ENCODE results near the gene MKRN2.

MKRN2 gene

GRCh38 chr3:12544652-12545472 lies 12.0 kb upstream of the MKRN2 start:
- no peak for TF ChIP-seq TEAD4 (IDR thresholded peaks at IDR 0.05)
- 0 out of 2 replicates have a peak, but pooled peaks have one; percentile 29 for TF ChIP-seq TAF1 (IDR thresholded peaks at IDR 0.05; ENCODE audit: low read depth)

- TF ChIP-seq EP300 (IDR thresholded peaks at IDR 0.05; ENCODE audit: borderline replicate concordance) (no peak), TEAD4 (IDR thresholded peaks at IDR 0.05) (peak; percentile 63; the same call in 1 of the 2 replicates), MAX (IDR thresholded peaks at IDR 0.05) (no peak; the same call in 1 of the 2 replicates), RAD21 (IDR thresholded peaks at IDR 0.05; ENCODE audit: low read depth) (no peak), YY1 (IDR thresholded peaks at IDR 0.05; ENCODE audit: low read depth) (no peak), USF1 (IDR thresholded peaks at IDR 0.05) (no peak), TCF12 (IDR thresholded peaks at IDR 0.05; ENCODE audit: low read depth) (no peak), CREB1 (IDR thresholded peaks at IDR 0.05; ENCODE audit: low read depth) (peak; percentile 58), NFIC (IDR thresholded peaks at IDR 0.05) (no peak), EGR1 (IDR thresholded peaks at IDR 0.05) (no peak), ZBTB7A (IDR thresholded peaks at IDR 0.05; ENCODE audit: low read depth) (no peak), REST (IDR thresholded peaks at IDR 0.05; ENCODE audit: low read depth) (no peak)
Observed at GRCh38 chr3:12545473-12545791, 11.5 kb upstream of the MKRN2 start, which contains the start of gene MKRN2OS. Gene MKRN2OS, minus strand, starts transcription at chr3:12545499. Its CDS starts 35 bp downstream, at chr3:12545464.

GRCh38 chr3:12549971-12550760 lies 6.7 kb upstream of the MKRN2 start:
- TF ChIP-seq EP300 (IDR thresholded peaks at IDR 0.05; ENCODE audit: borderline replicate concordance), result no peak
- TF ChIP-seq EGR1 (IDR thresholded peaks at IDR 0.05), result no peak
- TF ChIP-seq TCF12 (IDR thresholded peaks at IDR 0.05; ENCODE audit: low read depth), result no peak
- no peak for TF ChIP-seq FOXM1 (IDR thresholded peaks at IDR 0.05; ENCODE audit: borderline replicate concordance, low read depth)
- no peak for TF ChIP-seq ZBTB7A (IDR thresholded peaks at IDR 0.05; ENCODE audit: low read depth)
- TF ChIP-seq MAX (IDR thresholded peaks at IDR 0.05), result no peak

GRCh38 chr3:12553921-12554391 lies 2.9 kb upstream of the MKRN2 start:
- TF ChIP-seq FOXM1 (IDR thresholded peaks at IDR 0.05; ENCODE audit: borderline replicate concordance, low read depth) (no peak), CEBPB (IDR thresholded peaks at IDR 0.05) (no peak), ZBTB7A (IDR thresholded peaks at IDR 0.05; ENCODE audit: low read depth) (no peak), EP300 (IDR thresholded peaks at IDR 0.05; ENCODE audit: borderline replicate concordance) (no peak), EGR1 (IDR thresholded peaks at IDR 0.05) (no peak), TCF12 (IDR thresholded peaks at IDR 0.05; ENCODE audit: low read depth) (no peak), NFIC (IDR thresholded peaks at IDR 0.05) (no peak), REST (IDR thresholded peaks at IDR 0.05; ENCODE audit: low read depth) (no peak), MAX (IDR thresholded peaks at IDR 0.05) (no peak), TAF1 (IDR thresholded peaks at IDR 0.05; ENCODE audit: low read depth) (no peak), YY1 (IDR thresholded peaks at IDR 0.05; ENCODE audit: low read depth) (no peak), RAD21 (IDR thresholded peaks at IDR 0.05; ENCODE audit: low read depth) (no peak), TEAD4 (IDR thresholded peaks at IDR 0.05) (no peak)

- TF ChIP-seq REST (IDR thresholded peaks at IDR 0.05; ENCODE audit: low read depth) (no peak), CREB1 (IDR thresholded peaks at IDR 0.05; ENCODE audit: low read depth) (no peak), NFIC (IDR thresholded peaks at IDR 0.05) (no peak), YY1 (IDR thresholded peaks at IDR 0.05; ENCODE audit: low read depth) (no peak), RAD21 (IDR thresholded peaks at IDR 0.05; ENCODE audit: low read depth) (no peak), FOXM1 (IDR thresholded peaks at IDR 0.05; ENCODE audit: borderline replicate concordance, low read depth) (no peak), CEBPB (IDR thresholded peaks at IDR 0.05) (no peak), ZBTB7A (IDR thresholded peaks at IDR 0.05; ENCODE audit: low read depth) (no peak), EGR1 (IDR thresholded peaks at IDR 0.05) (no peak), TCF12 (IDR thresholded peaks at IDR 0.05; ENCODE audit: low read depth) (no peak), MAX (IDR thresholded peaks at IDR 0.05) (no peak), EP300 (IDR thresholded peaks at IDR 0.05; ENCODE audit: borderline replicate concordance) (no peak), TAF1 (IDR thresholded peaks at IDR 0.05; ENCODE audit: low read depth) (no peak), USF1 (IDR thresholded peaks at IDR 0.05) (no peak)
Observed at GRCh38 chr3:12556314-12556689, 585 bp upstream of the MKRN2 start.

Measured in Ishikawa (cell line).